Measurements from ENCODE around the gene TMX3.

TMX3 gene

GRCh38 chr18:68707646-68708045, 7.3 kb downstream of the TMX3 start:
- no peak for DNase-seq (ENCODE audit: low spot score)

GRCh38 chr18:68705119-68705518, 9.8 kb downstream of the TMX3 start:
- DNase-seq (ENCODE audit: low spot score), result no peak

GRCh38 chr18:68703326-68703725, 11.6 kb downstream of the TMX3 start:
- DNase-seq (ENCODE audit: low spot score), result no peak

GRCh38 chr18:68701353-68701752, 13.6 kb downstream of the TMX3 start:
- no peak for DNase-seq (ENCODE audit: low spot score)

GRCh38 chr18:68699043-68699442, 15.9 kb downstream of the TMX3 start:
- DNase-seq (ENCODE audit: low spot score), result peak; percentile 9

- DNase-seq (ENCODE audit: low spot score), result no peak
Measured at GRCh38 chr18:68696937-68697336, 18.0 kb downstream of the TMX3 start.

- DNase-seq (ENCODE audit: low spot score), result no peak
Measured at GRCh38 chr18:68694316-68694715, 20.6 kb downstream of the TMX3 start.

- no peak for DNase-seq (ENCODE audit: low spot score)
Measured at GRCh38 chr18:68693091-68693815, 21.7 kb downstream of the TMX3 start.

- no peak for DNase-seq (ENCODE audit: low spot score)
Measured at GRCh38 chr18:68679528-68679927, 35.4 kb downstream of the TMX3 start.

- DNase-seq (ENCODE audit: low spot score), result no peak
Measured at GRCh38 chr18:68676913-68677312, 38.0 kb downstream of the TMX3 start.

- DNase-seq (ENCODE audit: low spot score), result no peak
Measured at GRCh38 chr18:68667121-68667520, 47.8 kb downstream of the TMX3 start.

GRCh38 chr18:68666381-68666780, 48.5 kb downstream of the TMX3 start:
- DNase-seq (ENCODE audit: low spot score), result no peak

- no peak for DNase-seq (ENCODE audit: low spot score)
Measured at GRCh38 chr18:68665628-68666027, 49.3 kb downstream of the TMX3 start.

GRCh38 chr18:68662754-68663153, 52.2 kb downstream of the TMX3 start:
- DNase-seq (ENCODE audit: low spot score), result peak; percentile 39

- peak; percentile 60 for DNase-seq (ENCODE audit: low spot score)
Measured at GRCh38 chr18:68660354-68661183, 54.3 kb downstream of the TMX3 start.

GRCh38 chr18:68648191-68648590, 66.7 kb downstream of the TMX3 start:
- DNase-seq (ENCODE audit: low spot score), result no peak

GRCh38 chr18:68642003-68642402, 72.9 kb downstream of the TMX3 start:
- DNase-seq (ENCODE audit: low spot score), result no peak

GRCh38 chr18:68640861-68641260, 74.0 kb downstream of the TMX3 start:
- DNase-seq (ENCODE audit: low spot score), result no peak

GRCh38 chr18:68638613-68639012, 76.3 kb downstream of the TMX3 start:
- no peak for DNase-seq (ENCODE audit: low spot score)

GRCh38 chr18:68627812-68628211, 87.1 kb downstream of the TMX3 start:
- no peak for DNase-seq (ENCODE audit: low spot score)
